ACHN (cell line): ENCODE measurements around the gene ARHGAP33.

ENCODE experiments used
- DNase-seq: peaks from one replicate; pipeline ENCODE4 v3.0.0-alpha.2; 2015
- in situ Hi-C: cut with HindIII; loops from 2 replicates; pipeline ENCODE4 v1.10.0; 2017; ENCODE audit warnings: low sequenced_read_pairs, low pct_ligation_motif_present, low pct_unique_long_range_greater_than_20kb

Gene ARHGAP33

GRCh38 chr19:35775298-35776101 is at the start of gene ARHGAP33:
Gene ARHGAP33 (plus strand): TSS chr19:35775564. CDS start chr19:35775659, 95 bp downstream.
- DNase-seq, result peak; percentile 97
- in situ Hi-C loops, result no loop called here

GRCh38 chr19:35727053-35727955 is 48.1 kb upstream of the ARHGAP33 start:
- no peak for DNase-seq
- in situ Hi-C loops, result no loop called here

GRCh38 chr19:35727956-35728706 is 47.2 kb upstream of the ARHGAP33 start:
- in situ Hi-C loops, result no loop called here
- no peak for DNase-seq

DNA sequence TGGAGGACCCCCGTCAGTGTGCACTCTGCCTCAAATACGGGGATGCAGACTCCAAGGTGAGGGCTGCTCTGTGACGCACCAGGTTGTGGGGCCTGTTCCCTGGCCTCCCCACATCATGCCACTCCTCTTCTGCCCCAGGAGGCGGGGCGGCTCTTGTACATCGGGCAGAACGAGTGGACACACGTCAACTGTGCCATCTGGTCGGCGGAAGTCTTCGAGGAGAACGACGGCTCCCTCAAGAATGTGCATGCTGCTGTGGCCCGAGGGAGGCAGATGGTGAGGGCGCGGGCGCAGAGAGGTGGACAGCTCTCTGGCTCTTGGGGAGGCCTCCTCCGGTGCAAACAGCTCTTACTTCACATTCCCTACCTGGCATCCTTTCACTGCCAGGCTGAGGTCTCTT is 46.3 kb upstream of the ARHGAP33 start:
- in situ Hi-C loops, result no loop called here
- no peak for DNase-seq

GRCh38 chr19:35729763-35730162 is 45.6 kb upstream of the ARHGAP33 start:
- in situ Hi-C loops, result no loop called here
- DNase-seq, result no peak

- in situ Hi-C loops, result no loop called here
- DNase-seq, result no peak
Observed at GRCh38 chr19:35730326-35730725, 45.0 kb upstream of the ARHGAP33 start.

GRCh38 chr19:35731353-35731752 is 44.0 kb upstream of the ARHGAP33 start:
- in situ Hi-C loops, result no loop called here
- DNase-seq, result no peak

DNA sequence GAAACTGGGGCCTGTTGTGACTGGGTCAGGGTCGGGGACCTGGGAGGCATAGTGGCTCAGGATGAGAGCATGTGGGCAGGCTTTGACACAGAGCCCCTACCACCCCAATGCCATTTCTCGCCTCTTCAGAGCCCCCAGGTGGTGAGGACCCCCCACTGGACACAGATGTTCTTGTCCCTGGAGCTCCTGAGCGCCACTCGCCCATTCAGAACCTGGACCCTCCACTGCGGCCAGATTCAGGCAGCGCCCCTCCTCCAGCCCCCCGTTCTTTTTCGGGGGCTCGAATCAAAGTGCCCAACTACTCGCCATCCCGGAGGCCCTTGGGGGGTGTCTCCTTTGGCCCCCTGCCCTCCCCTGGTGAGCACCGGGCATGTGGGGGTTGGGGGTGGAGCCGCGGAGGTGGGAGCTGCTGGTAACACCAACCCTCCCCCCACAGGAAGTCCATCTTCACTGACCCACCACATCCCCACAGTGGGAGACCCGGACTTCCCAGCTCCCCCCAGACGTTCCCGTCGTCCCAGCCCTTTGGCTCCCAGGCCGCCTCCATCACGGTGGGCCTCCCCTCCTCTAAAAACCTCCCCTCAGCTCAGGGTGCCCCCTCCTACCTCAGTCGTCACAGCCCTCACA is 43.5 kb upstream of the ARHGAP33 start:
- in situ Hi-C loops, result no loop called here
- DNase-seq, result no peak

DNA sequence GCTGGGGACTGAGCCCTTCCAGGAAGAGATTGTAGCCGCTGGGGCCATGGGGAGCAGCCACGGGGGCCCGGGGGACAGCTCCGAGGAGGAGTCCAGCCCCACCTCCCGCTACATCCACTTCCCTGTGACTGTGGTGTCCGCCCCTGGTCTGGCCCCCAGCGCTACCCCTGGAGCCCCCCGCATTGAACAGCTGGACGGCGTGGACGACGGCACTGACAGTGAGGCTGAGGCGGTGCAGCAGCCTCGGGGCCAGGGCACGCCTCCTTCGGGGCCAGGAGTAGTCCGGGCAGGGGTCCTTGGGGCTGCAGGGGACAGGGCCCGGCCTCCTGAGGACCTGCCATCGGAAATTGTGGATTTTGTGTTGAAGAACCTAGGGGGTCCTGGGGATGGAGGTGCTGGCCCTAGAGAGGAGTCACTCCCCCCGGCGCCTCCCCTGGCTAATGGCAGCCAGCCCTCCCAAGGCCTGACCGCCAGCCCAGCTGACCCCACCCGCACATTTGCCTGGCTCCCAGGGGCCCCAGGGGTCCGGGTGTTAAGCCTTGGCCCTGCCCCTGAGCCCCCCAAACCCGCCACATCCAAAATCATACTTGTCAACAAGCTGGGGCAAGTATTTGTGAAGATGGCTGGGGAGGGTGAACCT is 42.7 kb upstream of the ARHGAP33 start:
- in situ Hi-C loops, result no loop called here
- DNase-seq, result no peak

DNA sequence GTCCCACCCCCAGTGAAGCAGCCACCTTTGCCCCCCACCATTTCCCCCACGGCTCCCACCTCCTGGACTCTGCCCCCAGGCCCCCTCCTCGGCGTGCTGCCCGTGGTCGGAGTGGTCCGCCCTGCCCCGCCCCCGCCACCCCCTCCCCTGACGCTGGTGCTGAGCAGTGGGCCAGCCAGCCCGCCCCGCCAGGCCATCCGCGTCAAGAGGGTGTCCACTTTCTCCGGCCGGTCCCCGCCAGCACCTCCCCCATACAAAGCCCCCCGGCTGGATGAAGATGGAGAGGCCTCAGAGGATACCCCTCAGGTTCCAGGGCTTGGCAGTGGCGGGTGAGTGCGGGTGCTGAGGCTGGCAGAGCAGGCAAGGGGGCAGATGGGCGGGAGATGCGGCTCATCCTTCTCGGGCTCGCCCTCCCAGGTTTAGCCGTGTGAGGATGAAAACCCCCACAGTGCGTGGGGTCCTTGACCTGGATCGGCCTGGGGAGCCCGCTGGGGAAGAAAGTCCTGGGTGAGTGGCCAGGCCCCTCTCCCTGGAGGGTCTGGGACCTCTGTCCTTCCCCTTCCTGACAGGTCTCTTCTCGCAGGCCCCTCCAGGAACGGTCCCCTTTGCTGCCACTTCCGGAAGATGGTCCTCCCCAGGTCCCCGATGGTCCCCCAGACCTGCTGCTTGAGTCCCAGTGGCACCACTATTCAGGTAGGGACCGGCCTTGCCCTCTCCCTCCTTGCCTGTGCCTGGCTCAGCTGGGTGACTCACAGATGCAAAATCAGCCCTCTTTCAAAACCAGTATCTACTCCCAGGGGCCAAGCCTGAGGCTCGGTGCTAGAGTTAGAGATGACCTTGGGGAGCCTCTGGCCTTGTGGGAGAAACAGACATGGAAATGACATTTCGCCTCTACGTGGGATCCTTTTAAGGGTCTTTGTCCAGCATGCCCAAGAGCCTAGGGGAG is 41.9 kb upstream of the ARHGAP33 start:
- in situ Hi-C loops, result no loop called here
- DNase-seq, result no peak

DNA sequence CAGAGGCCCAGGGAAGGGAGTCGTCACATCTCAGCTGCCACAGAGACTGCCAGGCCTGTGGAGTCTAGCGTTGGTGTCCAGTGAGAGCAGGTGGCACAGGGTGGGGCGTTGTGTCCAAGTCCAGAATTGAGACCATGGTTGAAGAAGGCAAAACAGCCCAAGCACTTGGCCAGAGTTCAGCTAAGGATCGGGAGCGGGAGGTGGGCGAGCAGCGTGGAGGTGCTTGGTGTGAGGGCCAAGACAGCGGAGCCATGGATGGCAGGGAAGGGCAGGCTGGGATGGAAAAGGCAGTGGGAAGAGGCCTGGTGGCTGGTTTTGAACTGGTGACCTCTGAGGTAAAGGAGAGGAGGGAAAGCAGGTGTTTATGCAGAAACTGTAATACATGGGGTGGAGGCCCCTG is 41.1 kb upstream of the ARHGAP33 start:
- in situ Hi-C loops, result no loop called here
- DNase-seq, result no peak

DNA sequence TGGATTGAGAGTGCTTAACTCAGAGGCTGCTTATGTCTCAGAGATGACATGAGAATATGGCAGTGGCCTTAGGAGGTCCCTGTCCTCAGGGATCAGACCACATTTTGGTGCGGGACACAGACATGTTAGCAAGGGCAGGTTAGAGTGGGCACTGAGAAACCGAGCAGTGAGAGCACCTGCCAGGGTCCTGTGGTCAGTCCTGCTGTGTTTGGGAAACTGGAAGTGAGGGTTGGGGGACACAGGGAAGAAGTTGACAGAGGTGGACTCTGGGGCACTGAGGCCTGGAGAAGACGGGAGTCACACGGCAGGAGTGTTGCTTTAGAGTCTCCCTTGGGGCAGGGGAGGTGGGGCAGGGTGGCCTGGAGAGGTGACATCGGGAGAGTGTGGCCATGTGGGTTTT is 40.5 kb upstream of the ARHGAP33 start:
- no peak for DNase-seq
- in situ Hi-C loops, result no loop called here

DNA sequence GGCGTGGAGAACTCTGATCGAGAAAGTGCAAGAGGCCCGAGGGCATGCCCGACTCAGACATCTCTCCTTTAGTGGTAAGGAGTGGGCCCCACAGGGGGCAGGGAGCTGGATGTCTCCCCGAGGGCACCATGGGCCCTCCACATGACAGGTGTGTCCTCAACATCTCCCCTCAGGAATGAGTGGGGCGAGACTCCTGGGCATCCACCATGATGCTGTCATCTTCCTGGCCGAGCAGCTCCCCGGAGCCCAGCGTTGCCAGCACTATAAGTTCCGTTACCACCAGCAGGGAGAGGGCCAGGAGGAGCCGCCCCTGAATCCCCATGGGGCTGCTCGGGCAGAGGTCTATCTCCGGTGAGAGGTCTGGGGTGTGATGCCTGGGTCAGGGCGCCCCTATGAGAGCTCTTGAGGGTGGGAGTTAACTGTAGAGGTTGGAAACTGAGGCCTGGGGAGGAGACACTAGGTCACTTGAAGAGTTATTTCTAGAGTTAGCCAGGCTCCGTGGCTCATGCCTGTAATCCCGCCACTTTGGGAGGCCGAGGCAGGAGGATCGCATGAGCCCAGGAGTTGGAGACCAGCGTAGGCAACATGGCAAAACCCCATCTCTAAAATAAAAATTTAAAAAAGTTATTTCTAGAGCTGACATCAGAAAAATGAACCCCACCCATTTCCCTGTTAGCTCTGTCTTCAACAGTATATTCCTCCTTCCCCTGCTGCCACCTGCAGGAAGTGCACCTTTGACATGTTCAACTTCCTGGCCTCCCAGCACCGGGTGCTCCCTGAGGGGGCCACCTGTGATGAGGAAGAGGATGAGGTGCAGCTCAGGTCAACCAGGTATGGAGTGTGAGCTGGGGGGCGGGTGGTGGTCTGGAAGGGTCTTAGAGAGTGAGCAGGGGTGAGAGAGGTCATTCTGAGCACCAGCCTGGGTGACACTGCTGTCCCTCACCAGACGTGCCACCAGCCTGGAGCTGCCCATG is 38.2 kb upstream of the ARHGAP33 start:
- DNase-seq, result peak; percentile 15
- in situ Hi-C loops, result no loop called here

- DNase-seq, result no peak
- in situ Hi-C loops, result no loop called here
Observed at GRCh38 chr19:35738021-35738886, 37.1 kb upstream of the ARHGAP33 start.

DNA sequence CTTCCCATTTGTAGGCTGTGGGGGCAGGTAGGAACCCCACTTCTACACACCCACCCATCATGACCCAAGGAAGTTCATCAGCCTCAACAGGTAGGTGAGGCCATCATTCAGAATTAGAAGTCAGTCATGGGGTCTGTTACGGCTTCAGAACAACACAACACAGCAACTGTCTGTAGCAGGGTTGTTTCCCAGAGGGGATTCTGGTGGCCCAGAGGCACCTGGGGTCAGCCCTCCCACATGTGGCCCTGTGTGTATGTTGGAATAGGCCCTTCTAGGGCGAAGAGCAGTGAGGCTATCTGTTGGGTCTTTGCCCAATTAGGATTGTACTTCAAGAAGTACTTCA is 36.5 kb upstream of the ARHGAP33 start:
- DNase-seq, result no peak
- in situ Hi-C loops, result no loop called here
